AG04450 (cell line): ENCODE measurements around the gene VMP1. TPM values are rescaled to one million over a fixed set of nuclear protein-coding genes. Genes with fewer than 3 reads are reported as not detected.

Experiments used
- CTCF ChIA-PET: fragments of 300-600, 350-600 bp; formaldehyde crosslinking; extraction: SDS; loops from one replicate; lab custom pipeline; 2022; ENCODE audit warnings: antibody characterized with exemption, inconsistent platforms; lab: Charles Lee
- POLR2A ChIA-PET: fragments of 350-600 bp; formaldehyde crosslinking; extraction: SDS; loops from one replicate; lab custom pipeline; 2021; ENCODE audit warnings: antibody characterized with exemption, inconsistent platforms; lab: Yijun Ruan, JAX
- DNase-seq: peaks from one replicate; pipeline ENCODE4 v3.0.0-alpha.2; 2011; ENCODE audit warnings: low read depth, low spot score
- H3K27ac ChIP-seq: one replicate; pipeline ENCODE4 v1.5.1; 2012; ENCODE audit warnings: low read depth, low read length, control low read depth
- H3K27me3 ChIP-seq: one replicate; pipeline ENCODE4 v1.6.0; 2012; ENCODE audit warnings: low read length; ENCODE audit not compliant: control insufficient read depth, insufficient read depth
- H3K4me3 ChIP-seq: 2 replicates; pipeline ENCODE4 v1.5.1; 2011; ENCODE audit warnings: mild to moderate bottlenecking, low read depth, low read length, control low read depth
- H3K9me3 ChIP-seq: 2 replicates; pipeline ENCODE4 v1.5.1; 2012; ENCODE audit warnings: low read length; ENCODE audit not compliant: control insufficient read depth, insufficient read depth
- polyA plus RNA-seq: library from polyadenylated mRNA; depleted of rRNA; stranded (reverse); fragments of >200 nt; gene quantifications from 2 replicates; pipeline ENCODE4 v1.2.3, GENCODE V29; 2011
- TF ChIP-seq, protein P1 (sequence below): IDR thresholded peaks from 2 replicates; pipeline ENCODE4 v1.5.1; 2011; ENCODE audit warnings: low read depth, low read length, control low read depth, inconsistent platforms

Gene VMP1
- polyA plus RNA-seq, 1 experiment = 196 TPM

DNA sequence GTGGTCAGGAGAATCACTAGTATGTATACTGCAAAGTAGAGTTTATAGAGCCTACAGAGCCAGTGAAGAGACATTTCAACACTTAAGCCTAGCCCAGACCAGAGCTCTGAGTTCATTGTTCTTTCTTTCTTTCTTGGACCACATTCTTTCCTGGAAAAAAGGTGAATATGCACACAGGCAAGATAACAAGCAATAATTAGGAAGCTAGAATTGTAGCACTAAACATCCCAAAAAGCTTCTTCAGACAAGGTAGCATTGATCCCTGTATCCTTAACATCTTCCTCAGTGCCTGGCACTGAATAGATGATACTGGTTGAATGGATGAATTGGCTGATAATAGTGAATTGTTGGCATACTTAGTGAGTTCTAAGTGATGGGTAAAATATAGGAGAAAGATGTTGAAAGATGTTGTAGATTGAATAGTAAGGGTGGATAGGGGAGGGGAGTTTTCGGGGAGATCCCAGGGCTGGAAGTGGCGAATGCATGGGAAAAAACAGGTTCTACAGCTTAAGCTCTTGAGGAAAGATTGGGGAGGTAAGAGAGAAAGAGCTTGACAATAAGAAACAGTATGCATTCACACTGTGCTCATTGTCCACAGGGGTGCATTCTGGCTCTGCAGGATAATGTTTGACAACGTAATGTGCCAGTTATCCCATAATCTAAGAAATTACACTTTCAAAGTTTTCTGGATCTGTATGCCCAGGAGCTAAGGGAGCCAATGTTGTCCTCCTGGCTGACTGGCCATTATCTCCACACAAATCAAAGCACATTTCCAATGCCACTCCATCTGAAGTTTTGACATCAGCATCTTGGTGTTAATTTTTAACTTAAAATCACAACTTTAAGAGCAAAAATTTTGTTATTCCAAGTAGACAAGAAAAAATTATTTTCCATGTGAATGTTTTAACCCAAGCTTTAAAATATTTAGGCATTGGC, 149.7 kb downstream of the VMP1 start:
- ChIA-PET POLR2A (interaction anchor here (0.7 to 1.5 kb wide), 2 partner anchors 13 to 103 kb away, joined by 4 to 8 read pairs; no protein-coding TSS in a partner anchor), CTCF (interaction anchor here (0.6 to 3.2 kb wide), 3 partner anchors 16 to 100 kb away, joined by 3 to 17 read pairs (median 3); no protein-coding TSS in a partner anchor)
- H3K9me3 ChIP-seq = no peaks in the 10 kb centered on the region
- no peaks in the 10 kb centered on the region for H3K27me3 ChIP-seq
- TF ChIP-seq, protein P1, sequence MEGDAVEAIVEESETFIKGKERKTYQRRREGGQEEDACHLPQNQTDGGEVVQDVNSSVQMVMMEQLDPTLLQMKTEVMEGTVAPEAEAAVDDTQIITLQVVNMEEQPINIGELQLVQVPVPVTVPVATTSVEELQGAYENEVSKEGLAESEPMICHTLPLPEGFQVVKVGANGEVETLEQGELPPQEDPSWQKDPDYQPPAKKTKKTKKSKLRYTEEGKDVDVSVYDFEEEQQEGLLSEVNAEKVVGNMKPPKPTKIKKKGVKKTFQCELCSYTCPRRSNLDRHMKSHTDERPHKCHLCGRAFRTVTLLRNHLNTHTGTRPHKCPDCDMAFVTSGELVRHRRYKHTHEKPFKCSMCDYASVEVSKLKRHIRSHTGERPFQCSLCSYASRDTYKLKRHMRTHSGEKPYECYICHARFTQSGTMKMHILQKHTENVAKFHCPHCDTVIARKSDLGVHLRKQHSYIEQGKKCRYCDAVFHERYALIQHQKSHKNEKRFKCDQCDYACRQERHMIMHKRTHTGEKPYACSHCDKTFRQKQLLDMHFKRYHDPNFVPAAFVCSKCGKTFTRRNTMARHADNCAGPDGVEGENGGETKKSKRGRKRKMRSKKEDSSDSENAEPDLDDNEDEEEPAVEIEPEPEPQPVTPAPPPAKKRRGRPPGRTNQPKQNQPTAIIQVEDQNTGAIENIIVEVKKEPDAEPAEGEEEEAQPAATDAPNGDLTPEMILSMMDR = no peak
- no peak for DNase-seq
- no peak overlapping the region for H3K27ac ChIP-seq
- no peak overlapping the region for H3K4me3 ChIP-seq

DNA sequence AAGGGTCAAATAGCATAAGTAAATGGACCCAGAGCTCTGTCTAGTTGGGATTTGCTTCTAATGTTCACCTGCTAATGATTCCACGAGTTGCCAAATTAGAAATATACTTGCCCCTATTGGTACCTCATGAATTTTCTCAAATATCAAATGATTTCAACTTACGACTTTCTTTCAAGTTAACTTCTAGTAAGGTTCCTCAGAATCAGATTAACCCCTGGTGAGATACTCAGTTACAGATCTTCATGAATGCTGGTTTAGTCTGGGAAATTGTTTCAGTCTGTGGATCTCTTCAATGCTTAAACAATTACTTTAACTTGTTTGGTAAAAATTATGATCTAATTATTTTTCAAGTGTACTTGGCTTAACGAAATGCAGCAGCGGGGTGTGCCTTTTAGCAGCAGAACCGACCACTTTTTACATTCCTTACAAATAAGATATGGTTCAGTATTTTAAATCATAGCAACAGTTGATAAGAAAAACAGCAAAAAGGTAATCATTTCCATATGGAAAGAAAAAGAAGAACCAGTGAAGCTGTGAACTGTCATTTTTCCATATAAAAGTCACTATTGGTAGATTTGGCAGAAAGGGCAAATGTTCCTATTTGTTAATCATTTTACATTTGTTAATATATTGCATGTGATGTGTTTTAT, 150.8 kb downstream of the VMP1 start:
- ChIA-PET CTCF (interaction anchor here (0.7 to 3.2 kb wide), 8 partner anchors 11 to 188 kb away, joined by 3 to 24 read pairs (median 5); partner anchors contain the start of genes PTRH2 and VMP1), POLR2A (interaction anchor here (0.6 to 1.5 kb wide), 3 partner anchors 15 to 98 kb away, joined by 3 to 6 read pairs (median 4); no protein-coding TSS in a partner anchor)

GRCh38 chr17:59858932-59859331, 151.5 kb downstream of the VMP1 start:
- ChIA-PET POLR2A (interaction anchor here (0.6 to 1.5 kb wide), 8 partner anchors 15 to 239 kb away, joined by 3 to 11 read pairs (median 4); partner anchors contain the start of gene CLTC), CTCF (interaction anchor here (0.7 to 3.2 kb wide), 16 partner anchors 12 to 188 kb away, joined by 3 to 24 read pairs (median 4); partner anchors contain the start of genes PTRH2 and VMP1)
- no peak overlapping the region for H3K4me3 ChIP-seq
- H3K9me3 ChIP-seq = no peaks in the 10 kb centered on the region
- no peaks in the 10 kb centered on the region for H3K27me3 ChIP-seq
- no peak overlapping the region for H3K27ac ChIP-seq
- TF ChIP-seq, protein P1 = no peak
- DNase-seq = no peak

More for the DNA sequence above, 150.8 kb downstream of the VMP1 start:
- Histone ChIP-seq H3K4me3 (no peak overlapping the region), H3K27ac (no peak overlapping the region), H3K27me3 (no peaks in the 10 kb centered on the region), H3K9me3 (no peaks in the 10 kb centered on the region)
- TF ChIP-seq, protein P1 = no peak
- DNase-seq = no peak

DNA sequence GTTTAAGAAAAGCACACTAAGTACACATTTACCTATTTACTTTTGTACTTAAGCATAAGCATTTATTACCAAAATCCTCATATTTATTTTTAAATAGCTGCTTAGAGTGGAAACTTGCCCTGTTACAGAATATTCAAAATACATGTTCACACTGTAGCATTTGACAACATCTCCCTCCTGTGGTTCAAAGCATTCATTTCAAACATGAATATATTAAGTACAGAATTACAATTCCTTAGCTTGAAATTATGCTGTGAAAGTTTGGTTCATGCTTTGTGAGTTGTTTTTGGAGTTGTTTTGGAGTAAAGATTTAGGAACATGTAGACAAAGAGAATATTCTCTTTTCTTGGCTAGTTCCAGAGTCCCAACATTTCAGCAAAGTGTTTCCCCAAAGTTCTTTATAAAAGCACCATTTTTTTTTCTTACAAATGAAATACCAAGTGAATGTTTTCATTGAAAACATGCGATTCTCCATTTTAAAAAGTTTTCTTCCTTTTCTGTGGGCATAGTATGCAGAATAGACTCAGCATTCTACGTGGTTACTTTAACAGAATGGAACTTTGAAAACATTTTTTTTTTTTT, 152.1 kb downstream of the VMP1 start:
- TF ChIP-seq, protein P1 = peak; percentile 68
- Histone ChIP-seq H3K27ac (no peak overlapping the region), H3K9me3 (no peaks in the 10 kb centered on the region), H3K27me3 (no peaks in the 10 kb centered on the region), H3K4me3 (no peak overlapping the region)
- POLR2A ChIA-PET = interaction anchor here (0.6 to 1.5 kb wide), 8 partner anchors 14 to 240 kb away, joined by 3 to 11 read pairs (median 4); partner anchors contain the start of gene CLTC
- no peak for DNase-seq
- CTCF ChIA-PET = interaction anchor here (0.6 to 3.2 kb wide), 19 partner anchors 11 to 189 kb away, joined by 3 to 24 read pairs (median 4); partner anchors contain the start of genes PTRH2 and VMP1
